Islet of Langerhans (tissue), 1 donor: ENCODE results near the gene ACLY.
A peak's percentile ranks its signal among the peaks of the same experiment; 100 is the strongest.
"Not testable (repeated sequence)": the region's sequence is repeated elsewhere in the genome, so short reads cannot be mapped to it uniquely, and the experiment has no call there.

ENCODE experiments used
- FAIRE-seq: peaks from one replicate; lab custom pipeline; 2011; peaks lifted over from hg19 to GRCh38; lab: Jason Lieb, UNC

The ACLY gene

DNA sequence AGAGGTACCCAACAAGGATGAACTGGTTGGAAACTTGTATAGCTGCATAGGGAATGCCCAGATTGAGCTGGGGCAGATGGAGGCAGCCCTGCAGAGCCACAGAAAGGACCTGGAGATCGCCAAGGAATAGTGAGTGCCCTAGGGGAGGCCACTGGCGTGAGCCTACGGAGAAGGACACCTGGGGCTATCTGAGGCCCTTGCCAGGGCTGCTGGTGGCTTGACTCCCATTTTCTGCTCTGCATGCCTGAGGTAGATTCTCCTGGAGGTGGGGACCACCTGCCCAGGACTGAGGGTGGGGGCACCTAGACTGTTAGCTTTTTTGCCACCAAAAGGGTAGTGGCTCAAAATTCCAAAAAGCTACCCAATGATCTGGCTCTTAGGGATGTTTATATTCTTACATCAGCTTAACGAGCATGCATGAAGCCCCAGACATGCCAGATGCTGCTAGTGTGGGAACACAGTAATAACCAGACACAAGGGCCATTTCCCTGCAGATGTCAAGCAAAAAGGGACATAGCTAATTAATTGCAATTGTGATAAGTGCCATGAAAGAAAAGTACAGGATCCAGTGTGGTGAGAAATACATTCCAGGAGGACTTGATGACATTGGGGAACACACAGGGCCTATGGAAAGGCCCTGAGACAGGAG is 20.4 kb upstream of the ACLY start:
- FAIRE-seq = no peak

DNA sequence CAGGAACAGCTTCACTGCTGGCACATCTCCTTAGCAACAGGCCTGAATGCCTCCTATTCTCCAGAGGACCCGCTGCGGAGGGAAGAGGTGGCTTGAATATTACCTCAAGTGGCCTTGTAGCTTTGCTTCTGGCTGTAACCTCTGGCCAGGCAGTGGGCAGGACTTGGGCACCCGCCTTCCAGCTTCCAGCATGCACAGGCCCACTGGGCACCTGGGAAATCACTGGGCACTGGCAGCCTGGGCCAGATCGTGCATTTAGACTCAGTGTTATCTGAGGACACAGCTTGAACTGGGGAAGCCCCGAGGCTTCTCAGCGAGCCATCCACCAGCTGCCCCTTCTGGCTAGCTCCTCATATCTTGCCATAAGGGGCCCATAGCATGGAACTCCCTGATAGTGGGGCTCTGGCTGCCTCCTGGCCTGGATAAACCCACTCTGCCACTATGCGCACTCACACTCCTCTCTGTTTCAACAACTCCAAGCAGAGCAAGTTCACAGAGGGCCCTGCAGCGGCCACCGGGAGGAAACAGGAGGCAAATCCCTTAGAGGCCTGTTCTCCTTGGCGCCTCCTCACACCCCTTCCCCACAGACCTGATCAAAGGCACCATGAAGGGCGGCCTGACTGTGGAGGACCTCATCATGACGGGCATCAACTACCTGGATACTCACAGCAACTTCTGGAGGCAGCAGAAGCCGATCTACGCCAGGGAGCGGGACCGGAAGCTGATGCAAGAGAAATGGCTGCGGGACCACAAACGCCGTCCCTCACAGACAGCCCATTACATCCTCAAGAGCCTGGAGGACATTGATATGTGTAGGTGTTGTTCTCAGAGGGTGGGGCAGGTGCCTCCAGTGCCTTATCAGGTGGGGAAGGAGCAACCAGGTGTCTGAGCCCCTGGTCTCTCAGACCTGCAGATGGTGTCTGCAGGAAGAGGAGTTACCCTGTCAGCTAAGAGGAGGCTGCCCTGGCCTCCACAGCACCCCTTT is 19.5 kb upstream of the ACLY start:
- FAIRE-seq = no peak

DNA sequence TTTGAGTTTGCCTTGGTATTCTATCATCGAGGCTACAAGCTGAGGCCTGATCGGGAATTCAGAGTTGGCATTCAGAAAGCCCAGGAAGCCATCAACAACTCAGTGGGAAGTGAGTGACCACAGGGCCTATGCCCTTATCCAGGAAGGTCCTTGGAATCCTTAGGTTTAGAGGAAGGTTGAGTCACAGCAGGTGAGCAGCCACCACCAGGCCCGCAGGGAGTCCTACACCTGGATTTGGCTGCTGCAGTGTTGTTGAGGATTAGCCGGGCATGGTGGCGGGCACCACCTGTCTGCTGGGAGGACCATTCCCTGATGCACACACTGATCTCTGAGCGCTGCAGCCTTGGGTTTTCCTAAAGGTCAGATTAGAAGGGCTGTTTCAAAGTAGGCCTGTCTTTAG is 16.9 kb upstream of the ACLY start:
- FAIRE-seq = no peak

- no peak for FAIRE-seq
Measured at GRCh38 chr17:41932816-41933389, 14.2 kb upstream of the ACLY start.

- FAIRE-seq = not testable (repeated sequence)
Measured at GRCh38 chr17:41931715-41932114, 13.0 kb upstream of the ACLY start.

DNA sequence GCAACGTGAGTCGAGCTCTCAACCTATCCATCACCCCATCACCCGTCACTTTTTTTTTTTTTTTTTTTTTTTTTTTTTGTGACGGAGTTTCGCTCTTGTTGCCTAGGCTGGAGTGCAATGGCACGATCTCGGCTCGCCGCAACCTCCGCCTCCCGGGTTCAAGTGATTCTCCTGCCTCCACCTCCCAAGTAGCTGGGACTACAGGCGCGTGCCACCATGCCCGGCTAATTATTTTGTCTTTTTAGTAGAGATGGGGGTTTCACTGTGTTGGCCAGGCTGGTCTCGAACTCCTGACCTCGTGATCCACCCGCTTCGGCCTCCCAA is 12.0 kb upstream of the ACLY start:
- FAIRE-seq = not testable (repeated sequence)

DNA sequence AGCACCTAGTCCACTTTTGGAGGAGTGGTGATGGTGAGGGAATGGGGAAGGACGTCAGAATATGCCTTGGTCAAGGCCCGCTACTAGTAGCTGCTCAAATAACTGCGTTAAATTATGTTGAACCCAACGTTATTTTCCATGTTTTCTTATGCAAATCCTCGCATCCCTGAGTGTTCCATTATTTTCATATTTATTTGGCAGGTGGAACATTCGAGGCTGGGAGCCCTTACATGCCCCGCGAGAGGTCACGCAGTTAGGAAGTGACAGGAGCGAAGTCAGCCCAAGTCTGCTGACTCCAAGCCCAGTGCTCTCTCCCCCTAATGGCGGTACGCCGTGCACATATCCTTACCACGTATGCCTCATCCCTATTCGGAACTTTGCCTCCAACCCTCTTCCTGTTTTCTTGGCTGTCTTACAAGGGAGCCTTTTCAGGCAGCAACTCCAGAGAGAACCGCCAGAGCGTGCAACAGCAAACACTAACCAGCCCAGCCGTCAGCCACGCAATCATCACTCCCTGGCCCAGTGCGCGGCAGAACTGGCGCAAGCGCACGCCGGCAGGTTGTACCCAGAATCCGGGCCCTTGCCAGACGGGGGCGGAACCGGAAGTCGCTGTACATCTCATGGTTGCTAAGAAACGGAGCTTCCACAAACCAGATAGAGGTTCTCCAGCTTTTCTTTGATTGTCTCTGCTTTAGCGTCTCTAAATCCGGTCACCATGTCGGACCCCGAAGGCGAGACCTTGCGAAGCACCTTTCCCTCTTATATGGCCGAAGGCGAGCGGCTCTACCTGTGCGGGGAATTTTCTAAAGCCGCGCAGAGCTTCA is 11.5 kb upstream of the ACLY start, which contains the start of gene ODAD4:
ODAD4 (plus strand) TSS at position 609 of the 824 bp plus-strand sequence; CDS start at position 716, 107 bp downstream.
- FAIRE-seq = no peak

DNA sequence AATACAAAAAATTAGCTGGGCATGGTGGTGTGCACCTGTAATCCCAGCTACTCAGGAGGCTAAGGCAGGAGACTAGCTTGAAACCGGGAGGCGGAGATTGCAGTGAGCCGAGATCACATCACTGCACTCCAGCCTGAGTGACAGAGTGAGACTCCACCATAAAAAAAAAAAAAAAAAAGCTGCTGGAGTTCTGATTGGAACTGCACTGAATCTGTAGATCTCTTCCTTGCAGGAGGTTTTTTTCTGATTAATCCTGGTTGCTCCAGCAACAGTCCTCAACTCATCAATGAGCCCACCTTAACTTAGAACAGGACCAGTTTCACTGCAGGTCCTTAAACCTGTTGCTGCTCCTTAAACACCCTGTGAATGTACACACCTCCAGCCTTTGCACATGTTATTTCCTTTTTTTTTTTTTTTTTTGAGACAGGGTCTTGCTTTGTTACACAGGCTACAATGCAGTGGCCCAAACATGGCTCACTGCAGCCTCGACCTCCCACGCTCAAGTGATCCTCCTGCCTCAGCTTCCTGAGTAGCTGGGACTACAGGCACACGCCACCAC is 10.0 kb upstream of the ACLY start:
- FAIRE-seq = no peak

DNA sequence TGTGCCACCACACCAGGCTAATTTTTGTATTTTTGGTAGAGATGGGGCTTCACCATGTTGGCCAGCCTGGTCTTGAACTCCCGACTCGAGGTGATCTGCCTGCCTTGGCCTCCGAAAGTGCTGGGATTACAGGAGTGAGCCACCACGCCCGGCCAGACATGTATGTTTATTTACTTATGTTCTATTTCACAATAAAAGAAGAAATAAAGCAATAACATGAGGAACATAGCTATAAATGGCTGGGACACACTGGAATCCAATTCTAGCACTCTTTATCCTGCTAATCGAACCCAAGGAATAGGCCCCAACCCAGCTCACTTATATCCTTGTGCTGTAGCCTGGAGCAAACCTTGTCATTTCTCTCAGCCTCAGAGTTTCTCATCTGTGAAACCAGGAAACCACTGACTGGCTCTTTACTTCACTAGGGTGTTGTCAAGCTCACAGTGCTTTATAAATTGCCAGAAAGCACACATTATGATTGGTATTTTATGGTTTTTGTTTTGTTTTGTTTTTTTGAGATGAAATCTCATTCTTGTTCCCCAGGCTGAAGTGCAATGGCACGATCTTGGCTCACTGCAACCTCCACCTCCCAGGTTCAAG is 7.3 kb upstream of the ACLY start:
- no peak for FAIRE-seq

- no peak for FAIRE-seq
Measured at GRCh38 chr17:41920580-41920955, 1.8 kb upstream of the ACLY start.

DNA sequence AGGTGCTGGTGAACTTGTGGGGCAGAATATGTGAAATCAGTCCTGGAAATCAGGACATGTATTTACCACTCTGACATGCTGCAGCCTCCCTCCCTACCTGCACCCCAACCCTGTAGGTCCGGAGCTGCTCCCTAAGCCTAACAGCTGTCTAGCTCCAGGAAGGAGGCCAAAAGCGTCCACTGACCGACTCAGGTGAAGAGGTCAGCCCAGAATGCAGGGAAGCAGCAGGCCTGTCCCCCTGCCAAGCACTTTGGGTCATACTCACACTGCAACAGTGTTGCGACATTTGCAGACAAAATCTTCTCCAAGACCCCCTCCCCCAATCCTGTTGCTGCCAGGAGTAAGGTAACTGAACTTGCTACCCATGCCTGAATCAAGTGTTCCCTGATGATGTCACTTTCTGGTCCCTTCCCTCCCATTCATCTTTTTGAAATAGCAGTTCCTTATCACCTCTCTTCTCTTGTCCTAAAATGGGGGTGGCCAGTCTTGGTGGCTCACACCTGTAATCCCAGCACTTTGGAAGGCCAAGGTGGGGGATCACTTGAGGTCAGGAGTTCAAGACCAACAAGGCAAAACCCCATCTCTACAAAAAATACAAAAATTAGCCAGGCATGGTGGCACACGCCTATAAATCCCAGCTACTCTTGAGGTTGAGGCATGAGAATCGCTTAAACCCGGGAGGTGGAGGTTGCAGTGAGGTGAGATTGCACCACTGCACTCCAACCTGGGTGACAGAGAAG is 1.3 kb upstream of the ACLY start:
- no peak for FAIRE-seq

DNA sequence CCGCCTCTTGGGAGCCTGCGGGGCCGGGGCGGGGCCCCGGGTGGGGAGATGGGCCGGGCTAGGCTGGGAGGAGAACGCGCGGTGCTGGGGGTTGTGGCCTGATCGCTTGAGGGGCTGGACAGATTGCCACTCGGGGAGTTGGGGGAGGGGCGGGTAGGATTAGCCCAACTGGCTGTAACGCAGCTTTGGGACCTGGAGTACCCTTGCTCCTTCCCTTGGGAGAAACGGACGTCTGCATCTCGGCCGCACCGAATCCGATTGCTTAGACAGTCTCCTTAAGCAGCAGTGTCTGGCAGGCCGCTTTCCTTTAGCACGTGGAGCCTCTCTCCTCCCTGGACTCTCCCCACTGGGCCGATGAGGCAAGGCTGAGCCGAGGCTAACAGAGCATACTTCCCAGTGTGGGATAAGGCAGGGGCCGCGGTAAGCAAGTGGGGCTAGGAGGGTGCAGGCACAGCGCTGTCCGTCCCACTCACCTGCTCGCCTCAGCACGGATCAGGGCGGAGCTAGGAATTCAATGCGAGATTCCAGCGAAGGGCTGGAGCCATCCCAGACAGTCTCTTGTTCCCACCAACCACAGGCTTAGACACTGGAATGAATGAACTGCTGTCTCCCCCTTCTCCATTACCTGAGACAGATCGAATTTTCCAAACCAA is 540 bp upstream of the ACLY start:
- FAIRE-seq = no peak

GRCh38 chr17:41917679-41918313 is 955 bp downstream of the ACLY start:
- FAIRE-seq = no peak

DNA sequence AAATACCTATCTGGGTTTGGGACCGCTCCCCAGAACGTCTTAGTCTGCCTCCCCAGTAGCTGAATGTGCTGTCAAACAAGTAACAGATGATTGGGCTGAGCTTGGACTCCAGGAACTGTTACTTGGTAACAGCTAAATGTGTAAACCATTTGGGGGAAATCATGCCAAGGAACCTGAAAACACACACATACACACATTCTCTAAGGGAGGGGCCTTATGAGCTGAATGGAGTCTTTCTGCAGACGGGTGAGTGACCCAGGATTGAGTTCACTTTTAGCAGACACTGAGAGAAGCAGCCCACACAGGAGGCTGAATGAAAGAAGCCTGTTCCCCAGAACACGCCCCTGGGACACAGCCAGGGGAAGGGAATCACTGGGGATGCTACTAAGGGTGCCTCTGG is 1.6 kb downstream of the ACLY start:
- peak; percentile 92 for FAIRE-seq

GRCh38 chr17:41915566-41915965 is 3.2 kb downstream of the ACLY start:
- no peak for FAIRE-seq

GRCh38 chr17:41915020-41915419 is 3.7 kb downstream of the ACLY start:
- no peak for FAIRE-seq

- FAIRE-seq = no peak
Measured at GRCh38 chr17:41914358-41914766, 4.4 kb downstream of the ACLY start.

GRCh38 chr17:41913798-41914197 is 5.0 kb downstream of the ACLY start:
- FAIRE-seq = no peak

GRCh38 chr17:41912925-41913324 is 5.8 kb downstream of the ACLY start:
- FAIRE-seq = no peak
